HG02943 (cell line): ENCODE results near the gene TMEM52.
"Not testable (repeated sequence)": the region's sequence is repeated elsewhere in the genome, so short reads cannot be mapped to it uniquely, and the experiment has no call there.

Source experiments
- ATAC-seq: cut with Tn5 transposase; IDR thresholded peaks from one replicate; pipeline ENCODE4 v1.9.1; 2021; ENCODE audit warnings: mild to moderate bottlenecking, low read depth, moderate library complexity; ENCODE audit not compliant: unreplicated experiment

TMEM52 gene

GRCh38 chr1:1947493-1947892 is 28.4 kb upstream of the TMEM52 start:
- no peak for ATAC-seq

GRCh38 chr1:1946540-1946939 is 27.5 kb upstream of the TMEM52 start:
- ATAC-seq: no peak

GRCh38 chr1:1945782-1946393 is 26.8 kb upstream of the TMEM52 start:
- no peak for ATAC-seq

GRCh38 chr1:1943834-1944570 is 24.9 kb upstream of the TMEM52 start:
- ATAC-seq: no peak

- ATAC-seq: no peak
Observed at GRCh38 chr1:1942753-1943656, 23.9 kb upstream of the TMEM52 start.

- ATAC-seq: no peak
Observed at GRCh38 chr1:1941868-1942752, 23.0 kb upstream of the TMEM52 start.

- ATAC-seq: no peak
Observed at GRCh38 chr1:1941211-1941841, 22.2 kb upstream of the TMEM52 start.

GRCh38 chr1:1940123-1940425 is 21.0 kb upstream of the TMEM52 start:
- no peak for ATAC-seq

GRCh38 chr1:1939296-1940122 is 20.4 kb upstream of the TMEM52 start:
- no peak for ATAC-seq

- ATAC-seq: no peak
Observed at GRCh38 chr1:1938613-1939295, 19.7 kb upstream of the TMEM52 start.

GRCh38 chr1:1938276-1938573 is 19.1 kb upstream of the TMEM52 start:
- no peak for ATAC-seq

- no peak for ATAC-seq
Observed at GRCh38 chr1:1937549-1938275, 18.6 kb upstream of the TMEM52 start.

- ATAC-seq: no peak
Observed at GRCh38 chr1:1937061-1937460, 18.0 kb upstream of the TMEM52 start.

GRCh38 chr1:1934848-1935247 is 15.8 kb upstream of the TMEM52 start:
- ATAC-seq: not testable (repeated sequence)

GRCh38 chr1:1929639-1930545 is 10.8 kb upstream of the TMEM52 start:
- ATAC-seq: no peak

GRCh38 chr1:1929102-1929638 is 10.1 kb upstream of the TMEM52 start:
- ATAC-seq: no peak
